HL-60 (cell line): ENCODE data around the gene PYHIN1.

Source experiments
- DNase-seq, 2 experiments: peaks; one replicate each; pipeline ENCODE4 v3.0.0-alpha.2; 2010 to 2020; ENCODE audit warnings: low read depth in 1 of 2, low spot score in 1 of 2
- H3K27ac ChIP-seq: fragments of 250-450 bp; sonication (Bioruptor Pico); replicated peaks from 2 replicates; pipeline ENCODE4 v1.5.1; 2020; ENCODE audit warnings: mild to moderate bottlenecking, moderate library complexity
- H3K27me3 ChIP-seq: fragments of 250-450 bp; sonication (Bioruptor Pico); 2 replicates; pipeline ENCODE4 v1.5.1; 2021; ENCODE audit warnings: mild to moderate bottlenecking, moderate library complexity; ENCODE audit not compliant: insufficient read depth, poor library complexity, severe bottlenecking
- H3K4me3 ChIP-seq: replicated peaks from 2 replicates; pipeline ENCODE4 v1.5.1; 2011; ENCODE audit warnings: mild to moderate bottlenecking, control low read depth, low read length; ENCODE audit not compliant: insufficient read depth
- CTCF ChIP-seq: IDR thresholded peaks from one replicate; pipeline ENCODE4 v1.5.1; 2011; ENCODE audit warnings: low read length, control low read depth, inconsistent platforms; ENCODE audit not compliant: insufficient read depth
- GABPA ChIP-seq: IDR thresholded peaks from 2 replicates; pipeline ENCODE4 v1.6.1; 2012; ENCODE audit warnings: low read depth
- POLR2AphosphoS5 ChIP-seq: IDR thresholded peaks from 2 replicates; pipeline ENCODE4 v1.6.1; 2012; ENCODE audit warnings: low read depth
- REST ChIP-seq: IDR thresholded peaks from 2 replicates; pipeline ENCODE4 v1.6.1; 2012; ENCODE audit warnings: low read depth; ENCODE audit not compliant: insufficient replicate concordance
- SPI1 ChIP-seq: IDR thresholded peaks from 2 replicates; pipeline ENCODE4 v1.6.1; 2012; ENCODE audit warnings: low read depth, mild to moderate bottlenecking, borderline replicate concordance

Gene PYHIN1

GRCh38 chr1:159023723-159024122 lies 92.4 kb downstream of the PYHIN1 start:
- TF ChIP-seq GABPA (no peak), CTCF (no peak), SPI1 (no peak), REST (no peak), POLR2AphosphoS5 (no peak)
- no peak overlapping the region for H3K27ac ChIP-seq
- H3K4me3 ChIP-seq, result no peak overlapping the region
- DNase-seq, result no peak
- H3K27me3 ChIP-seq, result no peaks in the 10 kb centered on the region

- DNase-seq, result no peak
- Histone ChIP-seq H3K27ac (no peak overlapping the region), H3K27me3 (no peaks in the 10 kb centered on the region), H3K4me3 (no peak overlapping the region)
- TF ChIP-seq SPI1 (no peak), REST (no peak), CTCF (no peak), GABPA (no peak)
These were observed 93.7 kb downstream of the PYHIN1 start for GRCh38 chr1:159025043-159025442.
